ENCODE data around the gene SLAIN1.

SLAIN1 gene

GRCh38 chr13:77749344-77749880, 51.9 kb downstream of the SLAIN1 start:
- TF ChIP-seq TAF1 (IDR thresholded peaks at IDR 0.05; ENCODE audit: borderline replicate concordance, insufficient read depth, low read length) (no peak), SIN3A (IDR thresholded peaks at IDR 0.05; ENCODE audit: borderline replicate concordance, insufficient read depth, low read length) (no peak), POLR2AphosphoS5 (IDR thresholded peaks at IDR 0.05; ENCODE audit: low read depth, low read length) (no peak), FOXP2 (optimal IDR thresholded peaks at IDR 0.05; ENCODE audit: borderline replicate concordance, extremely low read depth, extremely low read length, insufficient read depth) (no peak)
- TF ChIP-seq, protein P1, sequence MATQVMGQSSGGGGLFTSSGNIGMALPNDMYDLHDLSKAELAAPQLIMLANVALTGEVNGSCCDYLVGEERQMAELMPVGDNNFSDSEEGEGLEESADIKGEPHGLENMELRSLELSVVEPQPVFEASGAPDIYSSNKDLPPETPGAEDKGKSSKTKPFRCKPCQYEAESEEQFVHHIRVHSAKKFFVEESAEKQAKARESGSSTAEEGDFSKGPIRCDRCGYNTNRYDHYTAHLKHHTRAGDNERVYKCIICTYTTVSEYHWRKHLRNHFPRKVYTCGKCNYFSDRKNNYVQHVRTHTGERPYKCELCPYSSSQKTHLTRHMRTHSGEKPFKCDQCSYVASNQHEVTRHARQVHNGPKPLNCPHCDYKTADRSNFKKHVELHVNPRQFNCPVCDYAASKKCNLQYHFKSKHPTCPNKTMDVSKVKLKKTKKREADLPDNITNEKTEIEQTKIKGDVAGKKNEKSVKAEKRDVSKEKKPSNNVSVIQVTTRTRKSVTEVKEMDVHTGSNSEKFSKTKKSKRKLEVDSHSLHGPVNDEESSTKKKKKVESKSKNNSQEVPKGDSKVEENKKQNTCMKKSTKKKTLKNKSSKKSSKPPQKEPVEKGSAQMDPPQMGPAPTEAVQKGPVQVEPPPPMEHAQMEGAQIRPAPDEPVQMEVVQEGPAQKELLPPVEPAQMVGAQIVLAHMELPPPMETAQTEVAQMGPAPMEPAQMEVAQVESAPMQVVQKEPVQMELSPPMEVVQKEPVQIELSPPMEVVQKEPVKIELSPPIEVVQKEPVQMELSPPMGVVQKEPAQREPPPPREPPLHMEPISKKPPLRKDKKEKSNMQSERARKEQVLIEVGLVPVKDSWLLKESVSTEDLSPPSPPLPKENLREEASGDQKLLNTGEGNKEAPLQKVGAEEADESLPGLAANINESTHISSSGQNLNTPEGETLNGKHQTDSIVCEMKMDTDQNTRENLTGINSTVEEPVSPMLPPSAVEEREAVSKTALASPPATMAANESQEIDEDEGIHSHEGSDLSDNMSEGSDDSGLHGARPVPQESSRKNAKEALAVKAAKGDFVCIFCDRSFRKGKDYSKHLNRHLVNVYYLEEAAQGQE (IDR thresholded peaks at IDR 0.05; ENCODE audit: insufficient read depth in 1 of 2, low read depth in 2 of 2, low read length in 2 of 2): no peak

- TF ChIP-seq TAF1 (IDR thresholded peaks at IDR 0.05; ENCODE audit: borderline replicate concordance, insufficient read depth, low read length) (no peak), POLR2AphosphoS5 (IDR thresholded peaks at IDR 0.05; ENCODE audit: low read depth, low read length) (no peak), SIN3A (IDR thresholded peaks at IDR 0.05; ENCODE audit: borderline replicate concordance, insufficient read depth, low read length) (no peak), FOXP2 (optimal IDR thresholded peaks at IDR 0.05; ENCODE audit: borderline replicate concordance, extremely low read depth, extremely low read length, insufficient read depth) (no peak)
- TF ChIP-seq, protein P1 (IDR thresholded peaks at IDR 0.05; ENCODE audit: insufficient read depth in 1 of 2, low read depth in 2 of 2, low read length in 2 of 2): no peak
These were observed 54.3 kb downstream of the SLAIN1 start for GRCh38 chr13:77751513-77752456.

DNA sequence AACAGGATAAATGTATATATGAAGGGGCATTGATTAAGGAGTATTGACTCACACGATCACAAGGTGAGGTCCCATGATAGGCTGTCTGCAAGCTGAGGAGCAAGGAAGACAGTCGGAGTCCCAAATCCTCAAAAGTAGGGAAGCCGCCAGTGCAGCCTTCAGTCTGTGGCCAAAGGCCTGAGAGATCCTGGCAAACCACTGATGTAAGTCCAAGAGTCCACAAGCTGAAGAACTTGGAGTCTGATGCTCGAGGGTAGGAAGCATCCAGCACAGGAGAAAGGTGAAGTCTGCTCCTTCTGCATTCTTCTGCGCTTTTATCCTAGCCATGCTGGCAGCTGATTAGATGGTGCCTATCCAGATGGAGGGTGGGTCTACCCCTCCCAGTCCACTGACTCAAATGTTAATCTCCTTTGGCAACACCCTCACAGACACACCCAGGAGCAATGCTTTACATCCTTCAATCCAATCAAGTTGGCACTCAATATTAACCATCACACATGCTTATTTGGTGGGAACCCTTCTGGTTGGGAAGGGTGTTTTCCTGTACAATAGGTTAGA, 55.1 kb downstream of the SLAIN1 start:
- TF ChIP-seq POLR2AphosphoS5 (IDR thresholded peaks at IDR 0.05; ENCODE audit: low read depth, low read length) (no peak), SIN3A (IDR thresholded peaks at IDR 0.05; ENCODE audit: borderline replicate concordance, insufficient read depth, low read length) (no peak), TAF1 (IDR thresholded peaks at IDR 0.05; ENCODE audit: borderline replicate concordance, insufficient read depth, low read length) (no peak), FOXP2 (optimal IDR thresholded peaks at IDR 0.05; ENCODE audit: borderline replicate concordance, extremely low read depth, extremely low read length, insufficient read depth) (no peak)
- TF ChIP-seq, protein P1 (IDR thresholded peaks at IDR 0.05; ENCODE audit: insufficient read depth in 1 of 2, low read depth in 2 of 2, low read length in 2 of 2): no peak

GRCh38 chr13:77760893-77761292, 63.4 kb downstream of the SLAIN1 start:
- no peak for TF ChIP-seq FOXP2 (optimal IDR thresholded peaks at IDR 0.05; ENCODE audit: borderline replicate concordance, extremely low read depth, extremely low read length, insufficient read depth)
- TF ChIP-seq, protein P1 (IDR thresholded peaks at IDR 0.05; ENCODE audit: insufficient read depth in 1 of 2, low read depth in 2 of 2, low read length in 2 of 2): no peak
- TF ChIP-seq TAF1 (IDR thresholded peaks at IDR 0.05; ENCODE audit: borderline replicate concordance, insufficient read depth, low read length): no peak
- TF ChIP-seq POLR2AphosphoS5 (IDR thresholded peaks at IDR 0.05; ENCODE audit: low read depth, low read length): no peak

Data from PFSK-1 (cell line).